Thoracic aorta (tissue), 2 donors: Measurements from ENCODE around the gene INSR. TPM values are rescaled to one million over a fixed set of nuclear protein-coding genes. Genes with fewer than 3 reads are reported as not detected.

Experiments
- ATAC-seq: fragments of 150-250 bp; one replicate; pipeline ENCODE4 v1.8.0; 2017; ENCODE audit warnings: low read depth; ENCODE audit not compliant: insufficient number of reproducible peaks, low FRiP score
- DNase-seq: peaks from one replicate; pipeline ENCODE4 v3.0.0-alpha.2; 2020; ENCODE audit warnings: low spot score
- H3K27ac ChIP-seq, 2 donors: fragments of 200-600 bp; sonication (generic); 1 replicate in 1 of 2; 2 replicates in 1 of 2; pipeline ENCODE4 v1.5.1; 2016; ENCODE audit warnings: mild to moderate bottlenecking in 2 of 2, moderate library complexity in 2 of 2
- H3K27me3 ChIP-seq: fragments of 200-600 bp; sonication (generic); replicated peaks from 2 replicates; pipeline ENCODE4 v1.6.0; 2016; ENCODE audit warnings: mild to moderate bottlenecking; ENCODE audit not compliant: insufficient read depth
- H3K36me3 ChIP-seq: fragments of 200-600 bp; sonication (generic); one replicate; pipeline ENCODE4 v1.5.1; 2016
- H3K4me1 ChIP-seq, 2 donors: fragments of 200-600 bp; sonication (generic); 1 replicate in 1 of 2; 2 replicates in 1 of 2; pipeline versions ENCODE4 v1.5.1 to v1.6.0; 2016; ENCODE audit warnings: low read depth in 2 of 2, mild to moderate bottlenecking in 1 of 2; ENCODE audit not compliant: control insufficient read depth in 1 of 2
- H3K4me3 ChIP-seq: fragments of 200-600 bp; sonication (generic); 2 replicates; pipeline ENCODE4 v1.5.1; 2016; ENCODE audit warnings: mild to moderate bottlenecking
- H3K9me3 ChIP-seq: fragments of 200-600 bp; sonication (generic); 2 replicates; pipeline ENCODE4 v1.5.1; 2016
- total RNA-seq, 2 donors: library from RNA; depleted of rRNA; stranded (reverse); fragments of >200 nt; gene quantifications; one replicate each; pipeline versions ENCODE4 v1.1.0 to v1.2.3, GENCODE V29; 2016
- TF ChIP-seq, protein P1 (sequence below): fragments of 200-600 bp; sonication (generic); IDR thresholded peaks from one replicate; pipeline ENCODE4 v1.5.1; 2019; ENCODE audit warnings: antibody characterized with exemption

The INSR gene
- total RNA-seq, 2 donors from 2014 or later: 102 to 116 TPM

- Histone ChIP-seq H3K27me3 (no peaks in the 10 kb centered on the region), H3K27ac (peak overlapping the region in 1 of 2 donors; percentile 30), H3K9me3 (no peaks in the 10 kb centered on the region), H3K36me3 (no peaks in the 10 kb centered on the region), H3K4me3 (peak overlapping the region; percentile 19), H3K4me1 (peaks cover 9 to 18% of the 10 kb centered on the region in 2 donors)
- TF ChIP-seq, protein P1, sequence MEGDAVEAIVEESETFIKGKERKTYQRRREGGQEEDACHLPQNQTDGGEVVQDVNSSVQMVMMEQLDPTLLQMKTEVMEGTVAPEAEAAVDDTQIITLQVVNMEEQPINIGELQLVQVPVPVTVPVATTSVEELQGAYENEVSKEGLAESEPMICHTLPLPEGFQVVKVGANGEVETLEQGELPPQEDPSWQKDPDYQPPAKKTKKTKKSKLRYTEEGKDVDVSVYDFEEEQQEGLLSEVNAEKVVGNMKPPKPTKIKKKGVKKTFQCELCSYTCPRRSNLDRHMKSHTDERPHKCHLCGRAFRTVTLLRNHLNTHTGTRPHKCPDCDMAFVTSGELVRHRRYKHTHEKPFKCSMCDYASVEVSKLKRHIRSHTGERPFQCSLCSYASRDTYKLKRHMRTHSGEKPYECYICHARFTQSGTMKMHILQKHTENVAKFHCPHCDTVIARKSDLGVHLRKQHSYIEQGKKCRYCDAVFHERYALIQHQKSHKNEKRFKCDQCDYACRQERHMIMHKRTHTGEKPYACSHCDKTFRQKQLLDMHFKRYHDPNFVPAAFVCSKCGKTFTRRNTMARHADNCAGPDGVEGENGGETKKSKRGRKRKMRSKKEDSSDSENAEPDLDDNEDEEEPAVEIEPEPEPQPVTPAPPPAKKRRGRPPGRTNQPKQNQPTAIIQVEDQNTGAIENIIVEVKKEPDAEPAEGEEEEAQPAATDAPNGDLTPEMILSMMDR: no peak
- ATAC-seq: no peak
- no peak for DNase-seq
Measured at GRCh38 chr19:7288977-7289376, 5.2 kb downstream of the INSR start.

GRCh38 chr19:7288131-7288530, 6.1 kb downstream of the INSR start:
- peaks cover 9 to 17% of the 10 kb centered on the region in 2 donors for H3K4me1 ChIP-seq
- no peak for ATAC-seq
- DNase-seq: no peak
- H3K36me3 ChIP-seq: no peaks in the 10 kb centered on the region
- H3K27ac ChIP-seq: peak overlapping the region in 1 of 2 donors; percentile 55
- no peaks in the 10 kb centered on the region for H3K27me3 ChIP-seq
- no peaks in the 10 kb centered on the region for H3K9me3 ChIP-seq
- TF ChIP-seq, protein P1: no peak
- no peak overlapping the region for H3K4me3 ChIP-seq

DNA sequence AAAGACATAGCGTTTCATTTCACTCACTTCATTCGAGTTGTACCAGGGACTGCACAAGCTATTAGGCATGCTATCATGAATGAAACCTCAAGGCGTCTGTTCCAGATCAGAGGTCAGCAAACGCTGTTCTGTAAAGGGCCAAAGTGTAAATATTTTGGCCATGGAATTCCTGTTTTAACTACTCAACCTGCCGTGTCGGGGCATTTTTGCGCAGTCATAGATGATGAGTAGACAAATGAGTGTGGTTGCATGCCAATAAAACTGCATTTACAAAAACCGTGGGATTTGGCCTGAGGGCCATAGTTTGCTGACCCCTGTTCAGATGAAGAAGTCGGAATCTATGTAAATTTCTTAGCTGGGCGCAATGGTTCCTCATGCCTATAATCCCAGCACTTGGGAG, 6.5 kb downstream of the INSR start:
- peaks cover 5 to 13% of the 10 kb centered on the region in 2 donors for H3K4me1 ChIP-seq
- H3K36me3 ChIP-seq: no peaks in the 10 kb centered on the region
- TF ChIP-seq, protein P1: no peak
- ATAC-seq (no peak), DNase-seq (no peak)
- no peak overlapping the region for H3K4me3 ChIP-seq
- no peaks in the 10 kb centered on the region for H3K9me3 ChIP-seq
- H3K27ac ChIP-seq: peak overlapping the region in 1 of 2 donors; percentile 55
- H3K27me3 ChIP-seq: no peaks in the 10 kb centered on the region

DNA sequence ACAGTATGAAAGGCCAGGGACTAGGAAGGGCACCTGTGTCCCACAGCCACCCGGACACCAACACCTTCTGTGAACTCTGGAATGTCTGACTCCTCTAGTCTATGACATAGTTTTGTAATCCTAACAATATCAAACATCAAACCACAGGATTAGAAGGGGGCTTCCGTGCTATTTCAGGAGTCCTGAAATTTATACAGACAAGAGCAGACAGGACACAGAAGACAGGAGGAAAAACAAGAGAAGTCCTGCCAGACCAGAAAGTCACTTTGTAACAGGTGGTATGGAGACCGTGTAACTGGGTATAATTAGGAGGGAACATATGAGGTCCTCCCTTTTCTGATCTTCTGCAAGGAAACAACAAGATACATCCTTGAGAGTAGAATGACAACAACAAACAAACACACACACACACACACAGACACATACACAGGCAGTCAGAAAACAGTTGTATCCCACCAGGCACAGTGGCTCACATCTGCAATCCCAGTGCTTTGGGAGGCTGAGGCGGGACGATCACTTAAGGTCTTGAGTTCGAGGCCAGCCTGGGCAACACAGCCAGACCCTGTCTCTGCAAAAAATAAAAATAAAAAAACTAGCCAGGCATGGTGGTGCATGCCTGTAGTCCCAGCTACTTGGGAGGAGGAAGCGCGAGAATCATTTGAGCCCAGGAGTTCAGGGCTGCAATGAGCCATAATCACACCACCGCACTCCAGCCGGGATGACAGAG, 13.1 kb downstream of the INSR start:
- Histone ChIP-seq H3K9me3 (no peaks in the 10 kb centered on the region), H3K27ac (no peak overlapping the region), H3K36me3 (no peaks in the 10 kb centered on the region), H3K4me3 (no peak overlapping the region), H3K4me1 (no peaks in the 10 kb centered on the region), H3K27me3 (no peaks in the 10 kb centered on the region)
- TF ChIP-seq, protein P1: no peak
- DNase-seq: no peak
- no peak for ATAC-seq

GRCh38 chr19:7272856-7273578, 21.2 kb downstream of the INSR start:
- Histone ChIP-seq H3K27me3 (no peaks in the 10 kb centered on the region), H3K4me1 (peaks cover 0 to 5% of the 10 kb centered on the region in 2 donors), H3K36me3 (no peaks in the 10 kb centered on the region), H3K9me3 (no peaks in the 10 kb centered on the region), H3K27ac (no peak overlapping the region), H3K4me3 (no peak overlapping the region)
- ATAC-seq: no peak
- TF ChIP-seq, protein P1: no peak
- no peak for DNase-seq
